Measurements from ENCODE around the gene APRT. TPM values are rescaled to one million over a fixed set of nuclear protein-coding genes. Genes with fewer than 3 reads are reported as not detected.

The APRT gene
- total RNA-seq, 4 donors from 2014 or later = 56.2 to 78.7 (median 62.4) TPM

GRCh38 chr16:88848557-88848956, 36.8 kb upstream of the APRT start:
- no peaks in the 10 kb centered on the region for H3K4me1 ChIP-seq
- H3K9me3 ChIP-seq = no peaks in the 10 kb centered on the region
- H3K27ac ChIP-seq = no peak overlapping the region
- ATAC-seq (no peak), DNase-seq (no peak)
- TF ChIP-seq CTCF (IDR thresholded peaks at IDR 0.05 in 4 of 5, conservative IDR thresholded peaks at IDR 0.05 in 1 of 5) = no peak
- no peak for TF ChIP-seq POLR2A (IDR thresholded peaks at IDR 0.05)
- H3K27me3 ChIP-seq = no peaks in the 10 kb centered on the region
- intact Hi-C loops (cut with DNase I; ENCODE audit: low total_unique reads) (no loop called here), in situ Hi-C loops (cut with MboI; ENCODE audit: low sequenced_read_pairs in 4 of 4) (no loop called here)
- peaks cover 0 to 6% of the 10 kb centered on the region in 2 donors for H3K36me3 ChIP-seq
- H3K4me3 ChIP-seq = no peak overlapping the region

DNA sequence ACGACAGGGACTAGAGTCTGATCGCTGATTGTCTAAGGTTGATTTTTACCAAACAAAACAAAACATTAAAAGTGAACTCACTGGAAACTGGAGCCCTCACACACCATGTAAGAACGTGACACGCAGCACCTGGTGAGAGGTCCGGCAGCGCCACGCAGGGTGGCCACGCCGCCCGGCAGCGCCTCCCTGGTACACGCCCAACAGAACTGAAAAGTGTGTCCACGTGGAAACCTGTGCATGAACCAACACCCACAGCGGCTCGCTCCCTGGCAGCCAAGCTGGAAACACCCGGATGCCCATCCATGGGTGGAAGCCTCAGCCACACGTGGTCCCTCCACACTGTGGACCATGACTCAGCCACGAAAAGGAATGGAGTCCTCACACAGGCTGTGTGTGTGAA, 35.9 kb upstream of the APRT start:
- TF ChIP-seq CTCF (IDR thresholded peaks at IDR 0.05 in 4 of 5, conservative IDR thresholded peaks at IDR 0.05 in 1 of 5) (no peak), POLR2A (IDR thresholded peaks at IDR 0.05) (no peak)
- Histone ChIP-seq H3K4me1 (no peaks in the 10 kb centered on the region), H3K36me3 (peaks cover 0 to 6% of the 10 kb centered on the region in 2 donors), H3K4me3 (no peak overlapping the region), H3K27ac (no peak overlapping the region), H3K9me3 (no peaks in the 10 kb centered on the region), H3K27me3 (no peaks in the 10 kb centered on the region)
- ATAC-seq (no peak), DNase-seq (no peak)
- in situ Hi-C loops (cut with MboI; ENCODE audit: low sequenced_read_pairs in 4 of 4) (no loop called here), intact Hi-C loops (cut with DNase I; ENCODE audit: low total_unique reads) (no loop called here)

- Histone ChIP-seq H3K27me3 (no peaks in the 10 kb centered on the region), H3K36me3 (peaks cover 0 to 6% of the 10 kb centered on the region in 2 donors), H3K4me1 (no peaks in the 10 kb centered on the region), H3K4me3 (no peak overlapping the region), H3K9me3 (no peaks in the 10 kb centered on the region), H3K27ac (no peak overlapping the region)
- DNase-seq (no peak), ATAC-seq (no peak)
- intact Hi-C loops (cut with DNase I; ENCODE audit: low total_unique reads) (no loop called here), in situ Hi-C loops (cut with MboI; ENCODE audit: low sequenced_read_pairs in 4 of 4) (no loop called here)
- TF ChIP-seq CTCF (IDR thresholded peaks at IDR 0.05 in 4 of 5, conservative IDR thresholded peaks at IDR 0.05 in 1 of 5) (no peak), POLR2A (IDR thresholded peaks at IDR 0.05) (no peak)
These were observed 34.4 kb upstream of the APRT start for GRCh38 chr16:88846088-88846487.

DNA sequence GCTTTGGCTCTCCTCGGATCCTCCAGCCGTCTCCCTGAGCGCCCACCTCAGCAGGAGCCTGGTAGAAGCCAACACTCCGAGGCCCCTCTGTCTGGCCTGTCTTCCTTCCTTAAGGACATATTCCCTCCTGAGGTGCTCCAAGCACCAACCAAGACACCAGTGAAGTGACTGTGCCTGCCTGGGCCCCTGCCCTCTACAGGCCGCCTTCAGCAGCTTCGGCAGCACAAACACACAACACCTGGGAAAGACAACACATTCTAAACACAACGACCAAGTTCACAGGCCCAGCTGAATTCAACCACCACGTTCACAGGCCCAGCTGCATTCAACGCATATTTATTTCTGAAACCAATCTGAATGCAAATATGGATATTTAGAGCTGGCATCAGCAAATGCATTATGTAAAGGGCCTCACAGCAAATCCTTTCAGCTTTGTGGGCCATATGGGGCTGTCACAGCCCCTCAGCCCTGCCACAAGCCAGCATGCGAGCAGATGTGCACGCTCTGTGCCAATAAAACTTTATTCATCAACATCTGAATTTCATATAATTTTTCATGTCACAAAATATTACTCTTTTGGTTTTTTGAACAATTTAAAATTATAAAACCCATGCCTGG, 32.8 kb upstream of the APRT start:
- Histone ChIP-seq H3K36me3 (peaks cover 0 to 11% of the 10 kb centered on the region in 2 donors), H3K4me3 (no peak overlapping the region), H3K9me3 (no peaks in the 10 kb centered on the region), H3K4me1 (no peaks in the 10 kb centered on the region), H3K27me3 (no peaks in the 10 kb centered on the region), H3K27ac (no peak overlapping the region)
- in situ Hi-C loops (cut with MboI; ENCODE audit: low sequenced_read_pairs in 4 of 4) = no loop called here
- ATAC-seq = no peak
- no peak for TF ChIP-seq POLR2A (IDR thresholded peaks at IDR 0.05)
- no peak for TF ChIP-seq CTCF (IDR thresholded peaks at IDR 0.05 in 4 of 5, conservative IDR thresholded peaks at IDR 0.05 in 1 of 5)
- DNase-seq = no peak
- intact Hi-C loops (cut with DNase I; ENCODE audit: low total_unique reads) = no loop called here

GRCh38 chr16:88843256-88843655, 31.5 kb upstream of the APRT start:
- in situ Hi-C loops (cut with MboI; ENCODE audit: low sequenced_read_pairs in 4 of 4) (no loop called here), intact Hi-C loops (cut with DNase I; ENCODE audit: low total_unique reads) (no loop called here)
- ATAC-seq (no peak), DNase-seq (no peak)
- H3K9me3 ChIP-seq = no peaks in the 10 kb centered on the region
- H3K36me3 ChIP-seq = peaks cover 0 to 15% of the 10 kb centered on the region in 2 donors
- H3K27ac ChIP-seq = no peak overlapping the region
- no peaks in the 10 kb centered on the region for H3K4me1 ChIP-seq
- H3K4me3 ChIP-seq = no peak overlapping the region
- H3K27me3 ChIP-seq = no peaks in the 10 kb centered on the region
- TF ChIP-seq CTCF (IDR thresholded peaks at IDR 0.05 in 4 of 5, conservative IDR thresholded peaks at IDR 0.05 in 1 of 5) = no peak
- no peak for TF ChIP-seq POLR2A (IDR thresholded peaks at IDR 0.05)
